Putamen (tissue), 1 donor: Measurements from ENCODE around the gene TPD52L2.
A peak's percentile ranks its signal among the peaks of the same experiment; 100 is the strongest.
"Not testable (repeated sequence)": the region's sequence is repeated elsewhere in the genome, so short reads cannot be mapped to it uniquely, and the experiment has no call there.

Source experiments
- DNase-seq: peaks from one replicate; pipeline ENCODE4 v3.0.0-alpha.2; 2016; ENCODE audit warnings: low spot score

The TPD52L2 gene

GRCh38 chr20:63878899-63879663 lies 14.0 kb downstream of the TPD52L2 start:
- DNase-seq: no peak

GRCh38 chr20:63880901-63881300 lies 15.8 kb downstream of the TPD52L2 start:
- DNase-seq: not testable (repeated sequence)

- no peak for DNase-seq
These were observed 16.6 kb downstream of the TPD52L2 start for GRCh38 chr20:63881451-63882226.

GRCh38 chr20:63882257-63883200 lies 17.5 kb downstream of the TPD52L2 start:
- DNase-seq: no peak

- no peak for DNase-seq
These were observed 18.1 kb downstream of the TPD52L2 start for GRCh38 chr20:63883201-63883593.

- DNase-seq: no peak
These were observed 19.6 kb downstream of the TPD52L2 start for GRCh38 chr20:63884506-63885263.

GRCh38 chr20:63885264-63886053 lies 20.4 kb downstream of the TPD52L2 start:
- DNase-seq: no peak

- DNase-seq: no peak
These were observed 21.0 kb downstream of the TPD52L2 start for GRCh38 chr20:63886054-63886419.

- no peak for DNase-seq
These were observed 21.9 kb downstream of the TPD52L2 start for GRCh38 chr20:63886921-63887320.

GRCh38 chr20:63889241-63890200 lies 24.5 kb downstream of the TPD52L2 start:
- no peak for DNase-seq

- no peak for DNase-seq
These were observed 25.1 kb downstream of the TPD52L2 start for GRCh38 chr20:63890201-63890576.

- no peak for DNase-seq
These were observed 25.5 kb downstream of the TPD52L2 start for GRCh38 chr20:63890616-63891015.

GRCh38 chr20:63891061-63892002 lies 26.3 kb downstream of the TPD52L2 start:
- no peak for DNase-seq

- no peak for DNase-seq
These were observed 27.3 kb downstream of the TPD52L2 start for GRCh38 chr20:63892402-63892801.

GRCh38 chr20:63893999-63894357 lies 28.9 kb downstream of the TPD52L2 start:
- DNase-seq: no peak

- peak; percentile 96 for DNase-seq
These were observed 29.5 kb downstream of the TPD52L2 start, which contains the start of gene DNAJC5 for GRCh38 chr20:63894358-63895201. Gene DNAJC5, plus strand, starts transcription at chr20:63895126. Its CDS starts 33,220 bp downstream, at chr20:63928346.

GRCh38 chr20:63895202-63895951 lies 30.3 kb downstream of the TPD52L2 start:
- DNase-seq: no peak
